H9 (cell line): ENCODE data around the gene PGBD2. TPM values are rescaled to one million over a fixed set of nuclear protein-coding genes. Genes with fewer than 3 reads are reported as not detected.
"Not testable (repeated sequence)": the region's sequence is repeated elsewhere in the genome, so short reads cannot be mapped to it uniquely, and the experiment has no call there.

Experiments
- DNase-seq: peaks from one replicate; pipeline ENCODE4 v3.0.0-alpha.2; 2017
- H2AFZ ChIP-seq: one replicate; pipeline ENCODE4 v1.6.1; 2013; ENCODE audit warnings: mild to moderate bottlenecking, low read length, control low read depth, moderate library complexity
- H2AK5ac ChIP-seq: 2 replicates; pipeline ENCODE4 v1.6.1; 2013; ENCODE audit warnings: low read length, control low read depth, mixed read lengths; ENCODE audit not compliant: insufficient read length
- H2BK120ac ChIP-seq: one replicate; pipeline ENCODE4 v1.6.1; 2013; ENCODE audit warnings: low read depth, mild to moderate bottlenecking, low read length, control low read depth, inconsistent platforms; ENCODE audit not compliant: poor library complexity, severe bottlenecking
- H2BK12ac ChIP-seq: 2 replicates; pipeline ENCODE4 v1.6.1; 2013; ENCODE audit warnings: low read length, control low read depth, mixed read lengths, low read depth; ENCODE audit not compliant: insufficient read length
- H2BK15ac ChIP-seq: 2 replicates; pipeline ENCODE4 v1.6.1; 2013; ENCODE audit warnings: low read depth, low read length, control low read depth
- H2BK20ac ChIP-seq: one replicate; pipeline ENCODE4 v1.6.1; 2013; ENCODE audit warnings: low read depth, mild to moderate bottlenecking, low read length, control low read depth, inconsistent platforms; ENCODE audit not compliant: poor library complexity, severe bottlenecking
- H2BK5ac ChIP-seq: 2 replicates; pipeline ENCODE4 v1.6.1; 2013; ENCODE audit warnings: low read length, control low read depth, mixed read lengths; ENCODE audit not compliant: insufficient read length
- H3K14ac ChIP-seq: 2 replicates; pipeline ENCODE4 v1.6.1; 2013; ENCODE audit warnings: low read length, control low read depth; ENCODE audit not compliant: insufficient read depth
- H3K18ac ChIP-seq: 2 replicates; pipeline ENCODE4 v1.6.1; 2013; ENCODE audit warnings: low read depth, mild to moderate bottlenecking, mixed read lengths, low read length, control low read depth; ENCODE audit not compliant: insufficient read length
- H3K23ac ChIP-seq: 2 replicates; pipeline ENCODE4 v1.6.1; 2013; ENCODE audit warnings: low read length, control low read depth, mixed read lengths, low read depth; ENCODE audit not compliant: insufficient read length
- H3K23me2 ChIP-seq: 2 replicates; pipeline ENCODE4 v1.6.1; 2013; ENCODE audit warnings: low read depth, mild to moderate bottlenecking, mixed read lengths, low read length, control low read depth; ENCODE audit not compliant: insufficient read length, poor library complexity, severe bottlenecking
- H3K27ac ChIP-seq: 2 replicates; pipeline ENCODE4 v1.5.1; 2013; ENCODE audit warnings: low read length, control low read depth, mixed read lengths, low read depth; ENCODE audit not compliant: insufficient read length
- H3K27me3 ChIP-seq: 2 replicates; pipeline ENCODE4 v1.6.1; 2013; ENCODE audit warnings: low read length, control low read depth, inconsistent platforms; ENCODE audit not compliant: insufficient read depth
- H3K4ac ChIP-seq: 2 replicates; pipeline ENCODE4 v1.6.1; 2013; ENCODE audit warnings: low read depth, mild to moderate bottlenecking, control low read depth, inconsistent platforms, low read length, moderate library complexity
- H3K4me1 ChIP-seq: 2 replicates; pipeline ENCODE4 v1.6.1; 2013; ENCODE audit warnings: low read length, control low read depth, inconsistent platforms; ENCODE audit not compliant: insufficient read depth
- H3K4me2 ChIP-seq: 2 replicates; pipeline ENCODE4 v1.6.1; 2013; ENCODE audit warnings: low read length, control low read depth, mixed read lengths; ENCODE audit not compliant: insufficient read length, insufficient read depth
- H3K56ac ChIP-seq: 2 replicates; pipeline ENCODE4 v1.6.1; 2013; ENCODE audit warnings: low read depth, mild to moderate bottlenecking, mixed read lengths, low read length, control low read depth; ENCODE audit not compliant: insufficient read length
- H3K79me1 ChIP-seq: 2 replicates; pipeline ENCODE4 v1.6.1; 2013; ENCODE audit warnings: low read depth, mild to moderate bottlenecking, moderate library complexity, low read length, control low read depth, inconsistent platforms; ENCODE audit not compliant: insufficient read depth, poor library complexity, severe bottlenecking
- H3K79me2 ChIP-seq: 2 replicates; pipeline ENCODE4 v1.6.1; 2013; ENCODE audit warnings: low read length, control low read depth, inconsistent platforms; ENCODE audit not compliant: insufficient read depth
- H3K9ac ChIP-seq: 2 replicates; pipeline ENCODE4 v1.6.1; 2013; ENCODE audit warnings: low read length, control low read depth, mixed read lengths; ENCODE audit not compliant: insufficient read length; ENCODE audit errors: extremely low read depth
- H3K9me3 ChIP-seq: one replicate; pipeline ENCODE4 v1.6.1; 2013; ENCODE audit warnings: low read depth, low read length, inconsistent platforms; ENCODE audit not compliant: control insufficient read depth
- H3T11ph ChIP-seq: one replicate; pipeline ENCODE4 v1.6.1; 2013; ENCODE audit warnings: mild to moderate bottlenecking, low read length, control low read depth, inconsistent platforms
- H4K20me1 ChIP-seq: one replicate; pipeline ENCODE4 v1.6.1; 2013; ENCODE audit not compliant: control insufficient read depth, insufficient read length, insufficient read depth
- H4K5ac ChIP-seq: 2 replicates; pipeline ENCODE4 v1.6.1; 2013; ENCODE audit warnings: low read depth, mild to moderate bottlenecking, mixed read lengths, low read length, control low read depth; ENCODE audit not compliant: insufficient read length
- H4K8ac ChIP-seq: replicated peaks from 2 replicates; pipeline ENCODE4 v1.6.1; 2013; ENCODE audit warnings: low read length, control low read depth, mixed read lengths, low read depth; ENCODE audit not compliant: insufficient read length
- H4K91ac ChIP-seq: 2 replicates; pipeline ENCODE4 v1.6.1; 2013; ENCODE audit warnings: low read depth, mild to moderate bottlenecking, moderate library complexity, mixed read lengths, low read length, control low read depth; ENCODE audit not compliant: insufficient read length
- H3K27ac Mint-ChIP-seq, 3 experiments: 2 replicates in 2 of 3; 3 replicates in 1 of 3; pipeline ENCODE4 v1.8.0; 2020 to 2021; ENCODE audit warnings: mixed read lengths in 3 of 3, mild to moderate bottlenecking in 1 of 3, moderate library complexity in 1 of 3
- H3K27me3 Mint-ChIP-seq: 2 replicates; pipeline ENCODE4 v1.8.0; 2021; ENCODE audit warnings: low read depth, mild to moderate bottlenecking, moderate library complexity, mixed read lengths
- H3K36me3 Mint-ChIP-seq, 3 experiments: 2 replicates in 2 of 3; 3 replicates in 1 of 3; pipeline ENCODE4 v1.8.0; 2020 to 2021; ENCODE audit warnings: low read depth in 3 of 3, mixed read lengths in 3 of 3; ENCODE audit not compliant: insufficient read depth in 1 of 3
- H3K4me1 Mint-ChIP-seq, 2 experiments: 2 replicates each; pipeline ENCODE4 v1.8.0; 2020; ENCODE audit warnings: mixed read lengths in 2 of 2
- H3K4me3 Mint-ChIP-seq, 2 experiments: 2 replicates in 1 of 2; 3 replicates in 1 of 2; pipeline ENCODE4 v1.8.0; 2020 to 2021; ENCODE audit warnings: mild to moderate bottlenecking in 2 of 2, mixed read lengths in 2 of 2, moderate library complexity in 1 of 2
- H3K9me3 Mint-ChIP-seq, 2 experiments: 2 replicates in 1 of 2; 3 replicates in 1 of 2; pipeline ENCODE4 v1.8.0; 2020; ENCODE audit warnings: mild to moderate bottlenecking in 2 of 2, mixed read lengths in 2 of 2, moderate library complexity in 1 of 2
- WGBS: extraction: QIAGEN DNeasy Blood & Tissue Kit; methylation state at CpG from one replicate; pipeline ENCODE4 v1.1.7; 2013; ENCODE audit warnings: missing lambda C conversion rate, low lambda C conversion rate, mixed read lengths; ENCODE audit not compliant: insufficient read length; ENCODE audit errors: extremely low coverage; 5-methylcytosine and 5-hydroxymethylcytosine counted together
- total RNA-seq: library from RNA; stranded (reverse); gene quantifications from 2 replicates; pipeline ENCODE4 v1.2.1, GENCODE V29; 2021

The PGBD2 gene
- total RNA-seq, 1 experiment from 2014 or later, result 10.4 TPM

- not testable (repeated sequence) for H3K79me2 ChIP-seq, H3K27me3 Mint-ChIP-seq, H3K56ac ChIP-seq, H3K9me3 ChIP-seq, H3K9ac ChIP-seq, H3K14ac ChIP-seq, H3K23me2 ChIP-seq, H3K36me3 Mint-ChIP-seq, H3K27ac ChIP-seq, H3K4me2 ChIP-seq, H3K27me3 ChIP-seq, H2BK120ac ChIP-seq, H2BK15ac ChIP-seq, H3K4me3 Mint-ChIP-seq, H3K4ac ChIP-seq, H4K91ac ChIP-seq, H3K18ac ChIP-seq, DNase-seq, H4K20me1 ChIP-seq, H3K79me1 ChIP-seq, H3K9me3 Mint-ChIP-seq, H3K27ac Mint-ChIP-seq, H2AFZ ChIP-seq, H4K5ac ChIP-seq, H3K23ac ChIP-seq, H2BK20ac ChIP-seq, H2BK12ac ChIP-seq, H3K4me1 ChIP-seq, H2AK5ac ChIP-seq, H3T11ph ChIP-seq, H2BK5ac ChIP-seq, H4K8ac ChIP-seq, H3K4me1 Mint-ChIP-seq
- WGBS, result no CpG with 5 or more reads among the region's 9 CpGs
Observed at GRCh38 chr1:248938173-248938809, 32.3 kb downstream of the PGBD2 start.

- not testable (repeated sequence) for H4K5ac ChIP-seq, H3K4me3 Mint-ChIP-seq, H3K27ac ChIP-seq, H3K23me2 ChIP-seq, H3K79me1 ChIP-seq, H3K56ac ChIP-seq, H2BK120ac ChIP-seq, H4K20me1 ChIP-seq, H3K9ac ChIP-seq, H3K23ac ChIP-seq, H2BK5ac ChIP-seq, H3K18ac ChIP-seq, H3K4me2 ChIP-seq, H3K4me1 ChIP-seq, H3K4ac ChIP-seq, H4K91ac ChIP-seq, H3K14ac ChIP-seq, H2BK15ac ChIP-seq, H2AK5ac ChIP-seq, H4K8ac ChIP-seq, H2BK20ac ChIP-seq, H2AFZ ChIP-seq, H3K4me1 Mint-ChIP-seq, DNase-seq, H2BK12ac ChIP-seq, H3K79me2 ChIP-seq, H3K9me3 ChIP-seq, H3K27ac Mint-ChIP-seq, H3T11ph ChIP-seq, H3K36me3 Mint-ChIP-seq, H3K9me3 Mint-ChIP-seq, H3K27me3 ChIP-seq, H3K27me3 Mint-ChIP-seq
- WGBS, result no CpG with 5 or more reads among the region's 77 CpGs
Observed at GRCh38 chr1:248944134-248944999, 38.3 kb downstream of the PGBD2 start.
